ENCODE data around the gene NQO1.
"Not testable (repeated sequence)": the region's sequence is repeated elsewhere in the genome, so short reads cannot be mapped to it uniquely, and the experiment has no call there.

NQO1 gene

DNA sequence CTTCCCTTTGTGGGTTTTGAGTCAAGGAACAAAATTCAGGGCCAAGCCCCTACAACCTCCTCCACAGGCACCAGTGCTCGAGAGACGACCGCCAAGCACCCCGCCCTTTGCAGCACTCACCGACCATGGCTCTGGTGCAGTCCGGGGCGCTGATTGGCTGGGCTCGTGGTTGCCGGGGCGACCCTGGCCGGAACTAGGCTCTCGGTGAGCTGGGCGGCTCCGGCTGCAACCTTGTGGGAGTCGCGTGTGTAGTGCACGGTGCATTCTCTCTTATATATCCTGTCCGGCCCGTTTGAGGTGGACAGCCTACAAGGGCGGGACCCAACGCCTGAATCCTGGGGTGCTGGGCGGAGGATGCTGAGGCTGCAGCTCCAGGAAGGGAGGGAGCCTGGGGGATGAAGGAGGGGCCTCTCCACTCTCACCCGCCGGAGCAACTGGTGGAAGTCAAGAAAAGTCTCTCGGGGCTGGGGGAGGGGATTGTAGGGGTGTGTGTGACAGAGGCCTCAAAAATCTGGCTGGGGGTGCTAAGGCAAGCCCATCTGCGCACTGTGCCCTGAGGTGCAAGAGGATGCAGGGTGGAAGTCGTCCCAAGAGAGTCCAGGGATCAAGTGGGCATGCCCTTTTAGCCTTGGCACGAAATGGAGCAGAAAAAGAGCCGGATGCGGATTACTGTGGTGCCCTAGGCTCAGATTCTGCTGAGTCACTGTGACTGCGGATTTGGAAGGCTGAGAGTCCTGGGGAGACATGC lies at the start of gene NQO1:
TSS of gene NQO1 (minus strand) at position 248 of the 748 bp plus-strand sequence. CDS start at position 127, 121 bp downstream.
- DNase-seq, result peak; percentile 81 to 97 (median 91)

DNA sequence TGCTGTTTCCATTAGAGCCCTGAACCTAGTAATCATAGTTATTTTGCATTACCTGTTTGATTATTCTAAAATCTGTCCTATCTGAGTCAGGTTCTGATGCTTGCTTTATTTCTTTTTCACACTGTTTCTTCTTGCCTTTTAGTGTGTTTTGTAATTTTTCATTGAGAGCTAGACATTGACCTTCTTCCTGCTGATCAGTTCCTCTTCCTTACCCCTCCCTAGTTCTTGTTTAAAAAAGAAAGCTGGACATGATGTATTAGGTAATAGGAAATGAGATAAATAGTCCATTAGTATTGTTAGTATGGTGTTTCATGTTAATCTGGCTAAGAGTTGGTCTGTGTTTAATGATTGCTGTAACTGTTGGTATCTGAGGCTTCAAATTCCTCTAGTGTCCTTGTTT lies 49.2 kb upstream of the NQO1 start:
- no peak for DNase-seq

DNA sequence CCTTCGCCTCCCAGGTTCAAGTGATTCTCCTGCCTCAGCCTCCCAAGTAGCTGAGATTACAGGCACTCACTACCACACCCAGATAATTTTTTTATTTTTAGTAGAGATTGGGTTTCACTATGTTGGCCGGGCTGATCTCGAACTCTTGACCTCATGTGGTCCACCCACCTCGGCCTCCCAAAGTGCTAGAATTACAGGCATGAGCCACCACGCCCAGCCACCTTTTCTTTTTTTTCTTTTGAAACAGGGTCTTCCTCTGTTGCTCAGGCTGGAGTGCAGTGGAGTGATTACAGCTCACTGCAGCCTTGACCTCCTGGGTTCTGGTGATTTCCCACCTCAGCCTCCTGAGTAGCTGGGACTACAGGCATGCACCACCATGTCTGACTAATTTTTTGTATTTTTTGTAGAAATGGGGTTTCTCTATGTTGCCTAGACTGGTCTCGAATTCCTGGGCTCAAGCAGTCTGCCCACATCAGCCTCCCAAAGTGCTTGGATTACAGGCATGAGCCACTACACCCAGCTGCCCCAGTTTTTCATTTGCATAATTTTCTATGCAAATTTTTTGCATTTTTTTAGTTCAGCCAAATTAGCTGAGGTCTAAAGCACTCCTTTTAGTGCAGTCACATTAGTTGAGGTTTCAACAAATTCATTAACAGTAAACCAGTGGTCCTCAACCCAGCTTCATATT lies 47.0 kb upstream of the NQO1 start:
- DNase-seq, result no peak

DNA sequence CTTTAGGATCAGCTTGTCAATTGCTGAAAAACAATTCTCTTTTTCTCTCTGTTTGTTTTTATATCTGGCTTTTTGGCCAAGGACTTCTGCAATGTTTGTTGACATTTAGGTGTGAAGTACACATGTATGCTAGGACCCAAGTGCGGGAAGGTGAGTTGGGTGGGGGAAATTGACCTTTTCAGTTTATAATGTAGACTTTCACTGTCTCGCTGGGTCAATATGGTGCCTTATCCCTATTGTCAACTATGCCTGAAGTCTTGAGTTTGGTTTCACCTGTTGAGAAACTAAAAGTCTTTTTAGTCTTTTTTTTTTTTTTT lies 45.2 kb upstream of the NQO1 start:
- no peak for DNase-seq

DNA sequence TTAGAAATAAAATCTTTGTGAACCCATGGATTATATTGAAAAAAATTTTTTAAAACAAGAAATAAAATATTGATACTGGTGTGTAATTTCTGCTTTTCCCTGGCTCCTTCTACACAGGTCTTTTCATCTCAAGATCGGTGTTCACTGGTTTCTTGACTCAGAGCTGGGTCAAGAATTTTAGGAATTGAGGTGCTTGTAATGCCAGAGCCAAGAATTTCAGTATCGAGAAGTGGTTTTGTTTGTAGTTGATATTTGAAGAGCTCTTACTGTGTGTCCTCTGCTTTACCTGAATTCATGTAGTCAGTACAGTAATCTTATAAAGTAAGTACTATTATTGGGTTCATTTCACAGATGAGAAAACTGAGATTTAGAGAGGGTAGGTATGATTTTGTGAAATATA lies 43.0 kb upstream of the NQO1 start:
- DNase-seq, result no peak

DNA sequence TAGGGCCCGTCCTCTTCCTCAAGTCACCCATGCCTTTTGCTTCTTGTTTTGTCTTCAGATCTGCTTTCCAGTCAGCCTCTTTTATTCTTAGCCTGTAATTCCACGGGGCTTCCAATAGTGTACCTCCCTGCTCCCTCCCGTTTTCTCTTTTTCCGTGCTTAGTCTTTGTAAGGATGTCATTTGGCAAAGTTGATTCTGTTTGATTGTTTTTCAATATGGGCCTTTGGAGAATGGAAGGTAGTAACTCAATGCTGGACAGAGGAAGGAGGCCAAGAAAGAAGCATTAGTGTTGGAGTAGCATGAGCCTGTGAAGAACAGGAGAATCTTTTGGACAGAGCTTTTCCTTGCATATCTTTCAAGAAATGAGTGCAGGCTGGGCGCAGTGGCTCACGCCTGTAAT lies 42.3 kb upstream of the NQO1 start:
- DNase-seq, result no peak

DNA sequence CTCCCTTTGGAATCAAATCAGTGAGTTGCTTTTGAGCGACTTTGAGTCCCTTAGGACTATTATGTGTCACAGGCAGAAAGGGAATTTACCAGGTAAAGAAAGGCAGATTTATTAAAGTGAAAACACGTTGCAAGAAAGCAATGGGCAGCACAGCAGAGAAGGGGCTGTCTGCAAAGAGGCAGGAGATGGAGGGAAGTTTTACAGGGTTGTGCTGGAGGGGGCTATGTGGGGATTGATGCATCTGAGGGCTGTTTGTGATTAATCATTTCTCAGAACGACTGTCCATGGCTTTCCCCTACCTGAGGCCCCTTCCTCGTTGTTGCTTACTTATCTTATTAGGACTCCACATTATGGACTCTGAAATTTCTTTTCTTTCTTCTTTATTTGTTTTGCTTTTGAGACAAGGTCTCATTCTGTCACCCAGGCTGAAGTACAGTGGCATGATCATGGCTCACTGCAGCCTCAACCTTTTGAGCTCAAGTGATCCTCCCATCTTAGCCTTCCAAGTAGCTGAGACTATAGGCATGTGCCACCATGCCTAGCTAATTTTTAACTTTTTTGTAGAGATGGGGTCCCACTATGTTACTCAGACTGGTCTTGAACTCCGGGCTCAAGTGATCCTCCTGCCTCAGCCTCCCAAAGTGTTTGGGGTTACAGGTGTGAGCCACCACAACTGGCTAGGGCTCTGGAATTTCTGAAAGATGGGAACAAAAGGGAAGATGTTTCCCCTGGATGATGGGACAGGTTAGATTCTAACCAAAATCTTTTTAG lies 41.3 kb upstream of the NQO1 start:
- DNase-seq, result no peak

DNA sequence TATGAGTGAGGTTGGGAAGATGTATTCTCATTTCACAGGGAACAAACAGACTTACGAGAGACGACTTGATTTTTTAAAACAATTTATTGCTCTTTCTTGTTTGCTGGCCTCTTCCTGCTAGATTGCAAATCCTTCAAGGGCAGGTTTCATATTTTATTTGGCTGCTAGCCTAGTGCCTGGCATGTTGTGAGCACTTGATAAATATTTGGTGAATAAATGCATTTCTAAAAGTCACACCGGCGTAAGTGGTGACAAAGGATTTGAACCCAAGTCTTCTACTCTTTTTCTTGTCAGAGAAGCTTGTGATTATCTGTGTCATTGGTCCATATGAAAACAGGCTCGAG lies 37.2 kb upstream of the NQO1 start:
- DNase-seq, result no peak

DNA sequence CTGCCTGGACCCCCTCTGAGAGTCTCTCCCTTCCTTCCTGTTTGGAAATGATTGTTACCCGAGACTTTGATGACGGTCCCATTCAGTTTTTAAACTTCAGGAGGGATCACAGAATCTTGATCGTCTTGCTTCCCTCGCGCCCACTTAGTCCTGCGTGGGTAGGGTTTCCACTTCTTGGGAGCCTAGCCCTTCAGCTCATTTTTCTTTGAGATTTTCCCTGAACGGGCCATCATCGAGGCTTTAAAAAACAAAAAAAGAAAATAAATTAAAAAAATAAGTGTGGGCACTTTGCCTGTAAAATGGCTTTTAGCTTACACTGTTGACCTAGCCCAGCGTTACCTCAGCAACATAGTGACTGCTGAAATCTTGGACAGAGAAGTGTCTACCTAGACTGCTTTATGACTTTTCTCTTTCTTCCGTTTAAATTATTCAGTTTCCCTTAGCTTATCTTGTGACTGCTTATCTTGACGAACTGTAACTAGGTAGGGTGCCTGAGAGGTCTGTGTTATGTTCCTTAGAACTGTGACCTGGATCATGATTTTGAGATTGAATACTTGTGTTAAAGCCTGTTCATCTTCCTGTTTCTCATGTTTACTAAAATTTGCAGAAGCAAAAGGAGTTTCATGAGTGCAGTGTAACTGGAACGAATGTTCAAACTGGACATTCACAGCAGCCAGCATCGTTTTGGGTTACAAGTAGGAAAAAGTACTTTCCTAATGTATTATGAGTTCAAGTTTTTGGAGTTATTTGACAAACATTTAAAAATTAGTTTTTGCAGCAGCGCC lies 36.6 kb upstream of the NQO1 start:
- peak in 1 of 3 experiments; percentile 38 for DNase-seq

DNA sequence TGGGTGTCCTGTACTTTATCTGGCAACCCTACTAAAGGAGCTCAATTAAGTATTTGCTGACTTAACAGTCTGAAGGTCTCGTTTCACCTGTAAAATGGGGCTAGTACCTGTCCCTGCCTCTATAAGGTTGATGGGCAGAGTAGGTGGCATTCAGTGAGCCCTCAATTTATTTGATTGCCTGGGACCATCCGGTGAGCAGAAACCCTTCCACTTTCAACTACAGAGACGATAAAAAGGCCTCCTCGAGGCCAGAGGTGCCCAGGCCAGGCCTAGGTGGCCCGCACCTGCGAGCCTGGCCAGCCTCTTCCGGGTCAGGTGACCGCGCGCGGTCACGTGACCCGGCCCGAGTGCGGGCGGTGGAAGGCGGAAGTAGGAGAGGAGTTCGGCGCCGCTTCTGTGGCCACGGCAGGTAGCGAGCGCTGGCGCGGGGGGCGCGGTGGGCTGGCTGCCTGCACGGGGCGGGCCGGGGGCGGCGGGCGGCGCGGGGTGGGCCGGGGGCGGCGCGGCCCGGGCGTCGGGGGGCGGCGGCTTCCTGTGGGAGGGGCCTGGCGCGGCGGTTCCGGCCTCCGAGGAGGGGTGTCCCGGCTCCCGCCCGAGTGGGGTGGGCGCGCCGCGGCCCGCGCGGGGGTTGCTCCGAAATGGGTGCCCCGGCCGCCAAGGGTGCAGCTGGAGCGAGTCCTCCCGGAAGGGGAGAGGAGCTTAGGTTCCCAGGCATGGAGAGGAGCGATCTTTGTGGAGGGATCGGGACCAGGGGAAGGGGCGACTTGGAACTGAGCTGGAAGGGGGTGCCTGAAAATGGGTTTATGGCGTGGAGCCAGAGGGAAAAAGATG lies 35.8 kb upstream of the NQO1 start, which contains the start of gene WWP2:
TSS of gene WWP2 (plus strand) at position 350 of the 831 bp plus-strand sequence. CDS start 24,679 bp downstream, outside the sequence.
- DNase-seq, result peak; percentile 73 to 85 (median 82)

DNA sequence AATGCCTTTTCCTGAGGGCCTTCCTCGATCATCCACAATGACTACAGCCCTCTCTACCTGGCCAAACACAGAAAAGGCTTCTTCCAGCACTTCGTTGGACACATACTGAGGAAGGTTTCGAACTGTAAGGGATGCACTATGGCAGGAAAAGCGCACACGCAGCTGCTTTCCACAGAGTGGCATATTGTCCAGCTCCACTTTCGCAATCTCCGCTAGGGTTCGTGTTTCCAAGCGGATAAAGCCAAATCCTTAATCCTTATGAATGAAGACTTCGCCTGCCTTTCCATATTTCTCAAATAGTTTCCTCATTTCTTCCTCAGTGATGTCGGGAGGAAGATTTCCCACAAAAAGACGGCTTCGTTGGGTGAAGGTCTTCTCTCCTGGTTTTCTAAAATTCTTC lies 31.0 kb upstream of the NQO1 start:
- not testable (repeated sequence) for DNase-seq

DNA sequence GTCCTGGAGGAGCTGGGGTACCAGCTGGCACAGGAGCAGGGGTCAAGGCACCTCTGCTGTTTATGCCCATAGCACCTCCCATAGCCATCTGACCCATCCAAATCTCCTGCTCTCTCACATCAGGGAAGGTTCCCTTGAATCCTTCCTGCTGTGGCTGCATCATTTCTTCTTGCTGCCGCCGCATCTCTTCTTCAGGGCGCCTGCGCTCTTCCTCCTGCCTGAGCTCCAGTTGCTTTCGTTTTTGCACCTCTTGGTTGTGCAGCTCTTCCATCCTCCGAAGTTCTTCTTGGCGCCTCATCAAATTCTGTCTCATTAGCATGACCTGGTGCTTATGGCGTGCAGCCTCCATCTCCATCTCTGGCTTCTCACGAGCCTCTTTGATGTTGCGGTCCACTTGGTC lies 30.3 kb upstream of the NQO1 start:
- DNase-seq, result no peak

DNA sequence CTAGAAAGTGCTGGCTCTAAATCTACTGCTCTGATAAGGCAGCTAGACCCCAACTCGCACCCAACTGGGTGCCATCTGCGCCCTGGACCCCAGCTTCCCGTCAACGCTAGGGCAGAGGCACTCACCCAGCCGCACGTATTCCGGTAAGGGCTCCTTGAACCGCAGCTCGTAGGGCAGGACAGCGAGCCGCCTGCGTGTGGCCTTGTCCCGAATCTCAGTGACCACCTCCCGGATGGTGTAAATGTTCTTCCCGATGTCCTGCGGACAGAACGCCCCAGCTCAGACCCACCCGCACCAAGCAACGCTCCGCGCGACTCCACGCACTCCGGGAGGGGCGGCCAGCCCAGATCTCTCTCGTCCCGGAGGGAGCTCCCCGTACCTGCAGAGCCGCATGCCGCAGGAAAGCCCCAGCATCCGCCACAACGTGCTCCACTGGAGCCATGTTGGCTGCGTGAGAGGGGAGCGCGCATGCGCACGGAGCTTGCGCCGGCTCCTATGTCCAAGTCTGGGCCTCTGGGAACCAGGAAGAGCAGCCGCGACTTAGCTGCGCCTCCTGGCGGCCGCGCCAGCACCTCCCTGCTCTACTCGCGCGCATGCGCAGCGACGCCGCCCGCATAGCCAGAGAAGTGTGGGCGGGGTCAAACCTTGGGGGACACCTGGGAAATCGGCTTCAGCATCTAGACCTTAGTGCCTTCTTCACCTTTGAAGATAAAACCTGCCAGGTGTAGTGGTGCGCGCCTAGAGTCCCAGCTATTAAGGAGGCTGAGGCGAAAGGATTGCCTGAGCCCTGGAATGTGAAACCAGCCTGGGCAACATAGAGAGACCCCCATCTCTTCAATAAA lies 28.3 kb upstream of the NQO1 start, which contains the start of gene NOB1:
TSS of gene NOB1 (minus strand) at position 458 of the 842 bp plus-strand sequence. CDS start at position 442, 16 bp downstream.
- DNase-seq, result peak; percentile 94 to 98 (median 94)

DNA sequence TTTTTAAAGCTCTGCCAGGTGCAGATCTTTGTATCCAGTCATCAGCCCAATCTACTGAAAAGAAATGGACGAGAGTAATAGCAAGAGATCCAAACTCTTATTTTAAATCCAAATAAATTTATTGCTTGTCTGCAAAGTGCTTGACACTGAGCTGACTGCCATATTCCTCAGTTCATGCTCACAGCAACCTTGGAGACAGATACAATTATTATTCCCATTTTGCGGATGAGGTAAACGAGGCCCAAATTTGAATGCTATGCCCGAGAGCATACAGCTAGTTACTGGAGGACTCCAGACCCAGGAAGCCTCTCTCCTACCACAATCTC lies 27.7 kb upstream of the NQO1 start:
- no peak for DNase-seq

DNA sequence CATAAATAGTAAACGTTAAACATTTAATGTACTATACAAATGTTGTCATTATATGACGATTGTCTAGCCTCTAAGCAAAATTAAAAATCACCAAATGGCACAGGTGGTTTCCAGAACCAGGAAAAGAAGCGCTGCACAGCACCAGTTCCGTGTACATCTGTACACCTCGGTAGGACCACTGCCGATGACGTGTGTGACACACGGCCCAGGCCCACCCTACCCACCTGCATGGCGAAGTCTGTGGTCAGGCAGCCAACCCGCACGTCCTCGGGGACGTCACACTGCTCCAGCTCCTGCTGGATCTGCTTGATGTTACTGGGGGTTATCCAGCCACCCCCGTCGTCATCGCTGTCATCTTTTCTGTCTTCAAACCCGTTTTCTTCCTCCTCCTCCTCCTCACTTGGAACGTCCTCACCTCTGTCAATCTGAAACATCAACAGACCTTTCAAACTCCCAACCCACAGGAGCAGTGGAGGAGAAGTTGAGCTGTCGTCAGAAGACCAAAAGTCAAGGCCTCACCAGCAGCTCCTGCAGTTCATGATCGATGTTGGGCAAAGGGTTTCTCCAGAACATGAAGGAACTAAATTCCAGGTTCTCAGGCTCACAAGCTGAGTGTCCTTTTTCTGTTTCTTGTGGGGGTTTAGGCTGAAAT lies 22.5 kb upstream of the NQO1 start:
- DNase-seq, result no peak

DNA sequence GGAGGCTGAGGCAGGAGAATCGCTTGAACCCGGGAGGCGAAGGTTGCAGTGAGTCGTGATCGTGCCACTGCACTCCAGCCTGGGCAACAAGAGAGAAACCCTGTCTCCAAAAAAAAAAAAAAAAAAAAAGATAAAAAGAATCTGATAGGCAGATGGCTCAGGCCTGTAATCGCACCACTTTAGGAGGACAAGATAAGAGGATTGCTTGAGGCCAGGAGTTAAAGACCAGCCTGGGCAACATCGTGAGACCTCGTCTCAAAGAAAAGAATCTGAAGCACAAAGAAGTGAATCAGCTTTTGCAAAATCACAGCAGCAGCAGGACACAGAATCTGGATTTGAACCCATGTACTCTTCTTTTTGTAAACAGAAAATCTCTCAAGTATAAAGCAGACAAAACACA lies 20.8 kb upstream of the NQO1 start:
- no peak for DNase-seq

DNA sequence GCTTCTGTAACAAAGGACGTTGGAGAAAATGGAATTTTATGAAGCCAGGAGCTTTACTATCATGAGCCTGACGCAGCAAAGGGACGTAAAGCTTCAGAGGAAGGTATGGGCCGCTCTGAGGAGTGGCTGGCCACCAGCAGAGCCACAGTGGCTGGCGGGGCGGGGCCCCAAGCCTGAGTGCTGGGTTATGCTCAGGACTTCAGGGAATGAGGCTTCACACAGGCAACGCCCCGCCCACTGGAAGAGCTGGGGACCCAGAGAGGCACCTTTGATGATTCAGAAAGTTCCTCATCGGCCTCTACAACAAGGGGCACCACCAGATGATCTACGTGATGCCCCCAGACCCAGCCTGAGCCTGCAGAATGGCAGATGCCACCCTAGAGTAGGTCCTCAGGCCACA lies 19.6 kb upstream of the NQO1 start:
- DNase-seq, result no peak

DNA sequence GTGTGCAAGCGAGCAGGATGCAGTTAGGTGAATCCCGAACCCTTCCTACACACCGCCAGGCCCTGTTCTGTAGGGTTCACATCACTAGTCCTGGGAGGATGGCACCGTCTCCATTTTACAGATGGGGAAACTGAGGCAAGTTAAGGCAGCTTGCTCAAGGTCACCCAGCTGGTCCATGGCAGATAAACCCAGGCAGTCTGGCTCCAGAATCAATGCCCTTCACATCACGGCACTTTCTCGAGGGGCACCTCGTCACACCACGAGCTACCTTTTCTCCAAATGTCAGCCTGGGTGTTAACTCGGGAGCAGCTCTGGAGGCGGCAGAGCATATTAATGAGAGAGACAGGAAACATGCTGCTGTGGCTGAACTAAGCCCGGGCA lies 18.9 kb upstream of the NQO1 start:
- no peak for DNase-seq

DNA sequence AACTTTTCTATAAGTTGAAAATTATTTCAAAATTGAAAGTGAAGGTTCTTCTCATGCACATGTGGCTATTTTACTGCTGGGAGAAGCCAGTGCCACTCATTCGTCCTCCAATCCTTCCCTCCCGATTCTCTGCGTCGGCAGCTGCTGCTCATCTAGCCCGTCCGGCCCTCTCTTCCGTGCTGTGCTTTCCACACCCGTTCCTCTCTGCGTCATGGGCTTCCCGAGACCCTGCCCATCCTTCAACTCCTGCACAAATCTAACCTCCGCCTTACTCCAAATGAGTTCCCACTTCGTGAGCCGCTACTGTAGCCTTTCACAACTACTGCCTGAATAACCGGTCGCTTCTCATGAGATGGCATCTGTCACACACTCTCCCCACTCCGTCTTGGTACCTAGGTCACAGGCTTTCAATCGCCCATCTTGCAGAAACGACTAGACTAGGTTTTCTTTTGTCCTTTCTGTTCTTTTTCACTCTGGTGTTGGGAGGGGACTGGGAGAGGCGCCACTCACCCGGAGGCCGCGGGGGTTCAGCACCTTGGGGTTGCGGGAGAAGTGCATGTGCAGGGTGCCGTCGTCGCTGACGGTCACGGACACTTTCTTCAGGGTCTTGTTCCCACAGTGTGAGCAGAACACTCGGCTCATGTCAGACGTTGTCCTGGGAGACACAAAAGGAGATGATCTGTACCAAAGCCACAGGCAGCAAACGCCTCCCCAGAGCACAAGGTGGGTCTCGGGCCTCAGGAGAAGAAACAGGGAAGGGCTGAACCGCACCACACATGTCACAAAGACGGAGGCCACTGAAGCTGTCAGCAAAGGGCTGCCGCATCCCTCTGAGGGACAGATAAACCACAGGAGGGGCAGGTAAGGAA lies 18.2 kb upstream of the NQO1 start:
- DNase-seq, result no peak

Measured in NCI-H1417 (cell line).